ENCODE results near the gene OBP2B.

The OBP2B gene

DNA sequence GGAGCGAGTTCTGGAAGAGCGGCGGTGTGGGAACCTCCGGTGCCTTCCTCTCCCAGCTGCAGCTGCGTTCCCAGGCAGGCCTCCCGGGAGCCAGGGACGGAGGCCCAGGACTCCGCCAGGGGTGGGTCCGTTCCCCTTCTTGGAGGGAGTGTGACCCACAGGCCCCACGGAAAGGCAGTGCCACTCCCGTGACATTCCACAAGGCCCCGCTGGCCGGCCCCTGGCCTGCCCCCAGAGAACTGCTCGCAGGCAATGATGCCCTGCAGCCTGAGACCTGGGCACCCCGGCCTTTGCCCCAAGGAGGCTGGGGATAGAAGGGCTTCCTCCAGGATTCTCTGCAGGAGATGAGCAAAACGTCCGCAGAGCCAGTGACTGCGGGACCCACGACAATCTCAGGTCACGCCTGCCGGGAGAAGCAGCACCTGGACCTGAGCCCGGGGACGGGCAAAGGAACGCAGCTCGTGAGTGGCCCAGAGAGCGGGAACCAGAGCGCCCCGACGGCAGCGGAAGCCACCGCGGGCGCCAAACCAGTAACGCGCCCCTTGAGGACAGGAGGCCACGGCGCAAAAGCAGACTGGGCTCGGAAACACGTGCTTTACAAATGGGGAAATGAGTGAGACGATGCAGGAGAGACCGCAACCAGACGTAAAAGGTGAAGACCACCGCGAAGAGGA lies 9.3 kb downstream of the OBP2B start:
- no peak for DNase-seq (ENCODE audit: low spot score)
- no peak for TF ChIP-seq CTCF (IDR thresholded peaks at IDR 0.05; ENCODE audit: extremely low read depth, missing control alignments)

DNA sequence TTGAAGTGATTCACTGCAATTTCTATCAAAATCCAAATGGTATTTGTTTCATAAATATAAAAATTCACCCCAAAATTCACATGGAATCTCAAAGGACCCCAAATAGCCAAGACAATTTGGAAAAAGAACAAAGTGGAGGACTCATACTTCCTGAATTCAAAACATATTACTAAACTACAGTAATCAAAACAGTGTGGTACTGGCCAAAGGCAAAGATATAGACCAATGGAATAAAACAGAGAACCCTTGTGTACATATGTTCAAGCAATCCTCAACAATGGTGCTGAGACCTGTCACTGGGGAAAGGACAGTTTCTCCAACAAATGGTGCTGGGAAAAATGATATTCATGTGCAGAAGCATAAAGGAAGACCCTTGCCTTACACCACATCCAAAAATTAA lies 14.0 kb downstream of the OBP2B start:
- DNase-seq (ENCODE audit: low spot score), result no peak
- no peak for TF ChIP-seq CTCF (IDR thresholded peaks at IDR 0.05; ENCODE audit: extremely low read depth, missing control alignments)

DNA sequence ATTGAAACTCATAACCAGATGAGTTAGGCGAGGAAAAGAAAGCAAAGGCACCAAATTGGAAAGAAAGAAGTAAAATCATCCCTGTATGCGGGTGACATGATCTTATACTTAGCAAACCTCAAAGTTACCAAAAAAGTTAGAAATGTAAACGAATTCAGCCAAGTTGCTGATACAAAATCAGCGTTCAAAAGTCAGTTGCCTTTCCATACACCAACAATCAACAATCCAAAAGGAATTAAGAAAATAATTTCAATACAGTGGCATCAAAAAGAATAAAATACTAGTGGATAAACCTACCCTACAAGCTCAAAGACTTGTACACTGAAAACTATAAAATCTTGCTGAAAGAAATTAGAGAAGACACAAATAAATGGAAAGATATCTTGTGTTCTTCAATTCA lies 14.5 kb downstream of the OBP2B start:
- no peak for TF ChIP-seq CTCF (IDR thresholded peaks at IDR 0.05; ENCODE audit: extremely low read depth, missing control alignments)
- DNase-seq (ENCODE audit: low spot score), result no peak

GRCh38 chr9:133191989-133192388 lies 17.1 kb downstream of the OBP2B start:
- no peak for DNase-seq (ENCODE audit: low spot score)
- TF ChIP-seq CTCF (IDR thresholded peaks at IDR 0.05; ENCODE audit: extremely low read depth, missing control alignments), result no peak

DNA sequence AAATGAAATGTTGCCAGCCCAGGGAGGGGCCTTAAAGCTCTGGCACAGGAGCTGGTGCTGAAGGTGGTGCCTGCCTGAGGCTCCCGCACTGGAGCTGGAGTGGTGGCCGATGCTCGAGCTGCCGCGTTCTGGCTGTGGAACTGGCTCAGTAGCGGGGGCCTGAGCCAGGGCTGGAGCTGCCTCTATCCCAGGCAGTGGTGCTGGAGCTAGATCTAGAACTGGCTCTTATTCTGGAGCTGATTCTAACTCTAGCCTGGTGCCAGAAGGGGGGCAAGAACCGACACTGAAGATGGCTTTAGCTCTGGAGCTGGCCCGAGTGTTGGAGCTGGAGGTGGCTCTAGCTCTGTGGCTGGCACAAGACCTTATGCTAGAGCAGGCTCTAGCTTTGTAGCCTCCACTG lies 19.2 kb downstream of the OBP2B start:
- no peak for TF ChIP-seq CTCF (IDR thresholded peaks at IDR 0.05; ENCODE audit: extremely low read depth, missing control alignments)
- no peak for DNase-seq (ENCODE audit: low spot score)

- TF ChIP-seq CTCF (IDR thresholded peaks at IDR 0.05; ENCODE audit: extremely low read depth, missing control alignments), result no peak
- no peak for DNase-seq (ENCODE audit: low spot score)
Observed at GRCh38 chr9:133188843-133189180, 20.2 kb downstream of the OBP2B start.

DNA sequence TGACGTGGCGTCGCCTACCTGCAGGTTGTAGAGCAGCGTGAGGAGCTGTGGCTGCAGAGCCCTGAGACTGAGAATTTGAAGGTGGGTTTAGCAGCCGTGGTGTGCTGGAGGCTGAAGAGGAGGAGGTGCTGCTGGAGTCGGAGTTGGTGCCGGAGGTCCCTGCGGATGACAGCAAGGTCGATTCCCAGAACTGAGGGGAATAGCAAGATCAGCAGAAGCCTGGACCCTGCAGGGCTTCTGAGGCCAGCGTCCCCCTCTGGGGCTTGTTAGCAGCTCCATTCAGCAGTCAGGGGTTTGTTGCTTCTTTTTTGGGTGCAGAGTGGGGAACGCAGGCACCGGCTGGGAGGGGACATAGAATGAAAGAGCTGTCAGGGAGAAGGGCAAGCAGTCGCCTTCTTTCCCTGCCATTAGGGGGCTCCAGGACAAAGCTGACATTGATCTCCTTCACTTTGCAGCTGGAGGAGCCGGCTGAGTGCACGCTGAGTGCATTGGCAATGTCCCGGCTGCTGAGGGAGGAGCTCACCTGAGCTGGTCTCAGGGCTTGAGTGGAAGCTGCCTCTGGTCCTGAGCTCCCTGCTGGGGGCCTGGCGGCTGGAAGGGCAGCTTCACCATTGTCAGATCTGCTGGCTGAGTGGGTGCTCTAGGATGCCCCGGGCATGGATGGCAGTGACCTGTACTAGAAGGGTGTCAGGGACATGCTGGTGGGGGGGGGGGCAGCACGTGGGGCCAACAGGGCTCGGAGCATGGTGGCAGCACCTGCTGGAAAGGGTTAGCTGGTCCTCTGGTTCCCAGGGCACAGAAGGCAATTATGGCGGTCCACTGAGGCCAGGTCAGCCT lies 20.8 kb downstream of the OBP2B start:
- DNase-seq (ENCODE audit: low spot score), result peak; percentile 33
- no peak for TF ChIP-seq CTCF (IDR thresholded peaks at IDR 0.05; ENCODE audit: extremely low read depth, missing control alignments)

Data from GM20000 (cell line).